Fibroblast of villous mesenchyme (primary cell): ENCODE data around the gene ITPRIPL1. TPM values are rescaled to one million over a fixed set of nuclear protein-coding genes. Genes with fewer than 3 reads are reported as not detected.

Experiments
- DNase-seq: peaks from one replicate; pipeline ENCODE4 v3.0.0-alpha.2; 2010; ENCODE audit warnings: low read depth
- H3K4me3 ChIP-seq: 2 replicates; pipeline ENCODE4 v1.5.1; 2011; ENCODE audit warnings: low read depth, mild to moderate bottlenecking, low read length
- total RNA-seq: library from RNA; depleted of rRNA; stranded (reverse); fragments of >200 nt; gene quantifications from 2 replicates; pipeline ENCODE4 v1.2.3, GENCODE V29; 2012
- TF ChIP-seq, protein P1 (sequence below): IDR thresholded peaks from 2 replicates; pipeline ENCODE4 v1.5.1; 2012; ENCODE audit warnings: low read depth, mild to moderate bottlenecking, low read length; ENCODE audit not compliant: insufficient read depth

Gene ITPRIPL1
- total RNA-seq, 1 donor: 5.2 TPM

DNA sequence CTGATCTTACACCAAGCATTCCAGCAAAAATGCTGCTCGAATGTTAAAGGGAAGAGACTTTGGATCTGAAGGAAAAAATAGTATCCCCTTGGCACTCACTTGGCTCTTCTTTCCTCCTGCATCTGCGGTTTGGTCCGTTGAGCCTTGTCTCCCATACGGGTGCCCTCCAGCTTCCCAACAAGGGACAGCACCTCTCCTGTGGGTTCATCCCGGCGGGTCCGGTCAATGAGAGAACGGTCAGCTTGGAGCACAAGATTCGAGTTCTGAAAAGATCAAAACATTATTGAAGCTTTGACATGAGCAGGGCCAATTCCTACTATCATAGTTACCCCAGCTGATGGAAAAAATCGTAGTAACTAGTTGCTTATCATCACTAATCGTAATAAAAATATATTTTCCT, 20.5 kb upstream of the ITPRIPL1 start:
- H3K4me3 ChIP-seq: peak overlapping the region; percentile 95
- no peak for DNase-seq
- TF ChIP-seq, protein P1, sequence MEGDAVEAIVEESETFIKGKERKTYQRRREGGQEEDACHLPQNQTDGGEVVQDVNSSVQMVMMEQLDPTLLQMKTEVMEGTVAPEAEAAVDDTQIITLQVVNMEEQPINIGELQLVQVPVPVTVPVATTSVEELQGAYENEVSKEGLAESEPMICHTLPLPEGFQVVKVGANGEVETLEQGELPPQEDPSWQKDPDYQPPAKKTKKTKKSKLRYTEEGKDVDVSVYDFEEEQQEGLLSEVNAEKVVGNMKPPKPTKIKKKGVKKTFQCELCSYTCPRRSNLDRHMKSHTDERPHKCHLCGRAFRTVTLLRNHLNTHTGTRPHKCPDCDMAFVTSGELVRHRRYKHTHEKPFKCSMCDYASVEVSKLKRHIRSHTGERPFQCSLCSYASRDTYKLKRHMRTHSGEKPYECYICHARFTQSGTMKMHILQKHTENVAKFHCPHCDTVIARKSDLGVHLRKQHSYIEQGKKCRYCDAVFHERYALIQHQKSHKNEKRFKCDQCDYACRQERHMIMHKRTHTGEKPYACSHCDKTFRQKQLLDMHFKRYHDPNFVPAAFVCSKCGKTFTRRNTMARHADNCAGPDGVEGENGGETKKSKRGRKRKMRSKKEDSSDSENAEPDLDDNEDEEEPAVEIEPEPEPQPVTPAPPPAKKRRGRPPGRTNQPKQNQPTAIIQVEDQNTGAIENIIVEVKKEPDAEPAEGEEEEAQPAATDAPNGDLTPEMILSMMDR: no peak

DNA sequence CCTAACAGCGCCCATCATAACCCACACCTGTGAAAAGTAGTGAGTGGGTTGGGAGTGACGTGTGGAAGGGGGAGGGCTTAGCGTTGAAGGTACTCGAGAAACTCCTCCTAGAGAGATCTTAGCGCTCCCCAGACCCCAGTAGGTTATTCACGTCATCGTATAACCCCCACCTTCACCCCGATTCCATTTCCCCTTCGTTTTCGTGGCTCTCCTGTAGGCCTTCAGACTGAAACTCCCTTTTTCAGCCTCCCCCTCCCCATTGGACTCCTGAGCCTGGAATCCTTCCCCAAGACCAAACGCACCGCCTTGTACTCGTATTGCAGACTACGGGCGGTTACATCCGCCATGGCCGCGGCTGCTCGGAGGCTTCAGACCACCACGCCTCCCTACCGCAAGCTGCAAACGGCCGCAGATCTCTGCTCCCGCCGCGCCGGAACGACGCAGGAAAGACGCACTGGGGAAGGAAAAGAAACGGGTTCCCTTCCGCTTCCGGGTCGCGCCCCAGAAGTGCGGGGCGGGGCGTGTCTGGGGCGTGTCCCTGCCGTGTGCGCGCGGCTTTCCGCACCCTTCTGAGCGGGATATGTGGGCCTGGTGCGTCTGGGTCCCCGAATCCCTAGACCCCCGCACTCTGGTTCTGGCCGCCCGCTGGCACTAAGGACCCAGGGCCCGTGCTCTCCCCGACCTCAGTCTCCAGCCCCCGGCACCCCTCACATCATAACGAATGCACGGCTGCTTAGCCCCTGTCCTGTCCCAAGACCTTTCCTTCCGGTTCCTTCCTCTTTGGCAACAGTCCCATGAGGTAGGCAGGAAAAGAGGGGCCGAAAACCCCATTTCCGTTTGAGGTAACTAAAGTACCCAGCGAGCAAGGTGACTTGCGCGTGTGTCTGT, 19.8 kb upstream of the ITPRIPL1 start, which contains the start of gene SNRNP200:
Gene SNRNP200, minus strand, starts transcription at position 456 of the 888 bp plus-strand sequence. Its CDS starts 109 bp downstream, at position 347.
- TF ChIP-seq, protein P1: no peak
- peak; percentile 81 for DNase-seq
- peak within 1 kb of the TSS; percentile 95 for H3K4me3 ChIP-seq

DNA sequence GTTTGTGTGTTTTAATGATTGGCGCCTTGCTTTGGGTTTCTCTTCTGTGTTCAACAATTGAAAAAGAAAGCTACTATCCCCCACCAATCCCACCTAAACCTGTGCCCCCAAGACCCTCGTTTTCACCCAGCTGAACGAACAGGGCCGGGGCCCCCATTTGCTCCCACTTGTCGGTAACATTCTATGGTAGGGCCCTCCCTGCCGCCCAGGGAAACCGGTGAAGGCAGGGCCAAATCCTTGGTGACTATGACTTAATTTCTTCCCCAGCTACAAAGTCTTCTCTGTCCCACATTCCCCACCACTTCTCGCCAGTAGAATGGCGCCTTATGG, 19.2 kb upstream of the ITPRIPL1 start:
- TF ChIP-seq, protein P1: no peak
- H3K4me3 ChIP-seq: peak overlapping the region; percentile 95
- DNase-seq: no peak

DNA sequence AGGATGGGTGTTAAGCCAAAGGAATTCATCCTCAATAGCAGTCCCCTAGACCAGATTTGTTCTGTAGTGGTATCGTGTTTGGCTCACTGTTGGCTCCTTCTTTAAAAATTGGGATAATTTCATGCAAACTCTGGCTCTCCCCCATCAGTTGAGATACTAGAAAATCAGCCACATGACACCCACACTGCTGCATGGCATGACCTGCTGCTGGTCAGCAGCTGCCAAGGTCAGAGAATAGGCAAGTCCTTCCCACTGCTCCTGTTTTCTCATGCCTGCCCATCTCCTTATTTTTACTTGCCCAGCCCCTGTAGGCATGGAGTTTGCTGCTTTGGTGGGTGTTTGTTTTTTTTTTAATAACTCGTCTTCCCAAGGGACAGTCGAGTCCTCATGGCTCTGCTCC, 18.7 kb upstream of the ITPRIPL1 start:
- TF ChIP-seq, protein P1: no peak
- DNase-seq: no peak

DNA sequence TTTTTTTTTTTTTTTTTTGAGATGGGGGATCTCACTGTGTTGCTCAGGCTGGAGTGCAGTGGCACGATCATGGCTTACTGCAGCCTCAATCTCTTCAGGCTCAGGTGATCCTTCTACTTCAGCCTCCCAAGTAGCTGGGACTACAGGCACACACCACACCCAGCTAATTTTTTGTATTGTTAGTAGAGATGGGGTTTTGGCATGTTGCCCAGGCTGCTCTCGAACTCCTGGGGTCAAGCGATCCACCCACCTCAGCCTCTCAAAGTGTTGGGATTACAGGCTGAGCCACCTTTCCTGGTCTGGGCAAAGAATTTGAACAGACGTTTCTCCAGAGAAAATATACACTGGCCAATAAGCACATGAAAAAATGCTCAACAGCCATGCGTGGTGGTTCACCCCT, 16.9 kb upstream of the ITPRIPL1 start:
- H3K4me3 ChIP-seq: no peak overlapping the region
- TF ChIP-seq, protein P1: no peak
- DNase-seq: no peak

More for the DNA sequence above, 18.7 kb upstream of the ITPRIPL1 start:
- H3K4me3 ChIP-seq: peak overlapping the region; percentile 95

DNA sequence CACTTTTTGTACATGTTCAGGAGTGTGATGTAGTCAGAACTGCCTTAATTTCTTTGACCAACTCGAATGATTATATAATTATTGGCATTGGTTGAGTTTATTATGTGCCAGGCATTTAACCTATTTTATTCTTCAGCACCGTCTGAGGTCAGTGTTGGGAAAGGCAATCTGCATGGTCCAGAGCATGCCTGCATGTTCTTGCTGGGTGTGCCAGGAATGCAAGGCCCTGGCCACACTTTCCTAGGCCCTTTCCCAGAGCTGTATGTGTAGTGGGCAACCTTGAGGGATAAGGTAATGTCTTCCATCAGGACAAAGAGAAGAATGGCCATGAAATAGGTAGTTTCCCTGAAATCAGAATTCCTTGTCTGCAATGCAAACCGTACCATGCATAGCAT, 10.1 kb upstream of the ITPRIPL1 start:
- H3K4me3 ChIP-seq: no peak overlapping the region
- TF ChIP-seq, protein P1: no peak
- no peak for DNase-seq
